Upper lobe of right lung (tissue), 1 donor: Measurements from ENCODE around the gene SLC2A3. TPM values are rescaled to one million over a fixed set of nuclear protein-coding genes. Genes with fewer than 3 reads are reported as not detected.
"Not testable (repeated sequence)": the region's sequence is repeated elsewhere in the genome, so short reads cannot be mapped to it uniquely, and the experiment has no call there.

Experiments
- ATAC-seq: fragments of 200-7000 bp; cut with Tn5 transposase; one replicate; pipeline ENCODE4 v1.9.1; 2020; ENCODE audit warnings: mild to moderate bottlenecking, moderate library complexity
- DNase-seq: peaks from one replicate; pipeline ENCODE4 v3.0.0-alpha.2; 2020
- H3K27ac ChIP-seq: fragments of 200-600 bp; one replicate; pipeline ENCODE4 v1.8.0; 2022
- H3K27me3 ChIP-seq: fragments of 200-600 bp; one replicate; pipeline ENCODE4 v1.8.0; 2022; ENCODE audit warnings: mild to moderate bottlenecking
- H3K36me3 ChIP-seq: fragments of 200-600 bp; one replicate; pipeline ENCODE4 v1.8.0; 2022
- H3K4me1 ChIP-seq: fragments of 200-600 bp; one replicate; pipeline ENCODE4 v1.8.0; 2022
- H3K4me3 ChIP-seq: fragments of 200-600 bp; one replicate; pipeline ENCODE4 v1.8.0; 2022; ENCODE audit warnings: mild to moderate bottlenecking
- H3K9me3 ChIP-seq: fragments of 200-600 bp; one replicate; pipeline ENCODE4 v1.8.0; 2022
- intact Hi-C: fragments of 100-400 bp; cut with DNase I; formaldehyde crosslinking; loops from one replicate; pipeline ENCODE4 v1.11.0; 2022
- total RNA-seq: library from RNA; stranded (reverse); fragmentation: NEBNext Ultra II Directional; extraction: Animal tissue kit (Norgen Biotek cat#: 25700); gene quantifications from one replicate; pipeline ENCODE4 v1.2.1, GENCODE V29; 2021
- TF ChIP-seq, protein P1 (sequence below): fragments of 200-600 bp; IDR thresholded peaks from one replicate; pipeline ENCODE4 v1.8.0; 2022; ENCODE audit warnings: antibody characterized with exemption
- donor health status: DM: no; HTN: yes; CAD: no; lungs with severe emphysema.

SLC2A3 gene
- total RNA-seq, 1 donor from 2014 or later: 153 TPM

- Histone ChIP-seq H3K27ac (peak overlapping the region; percentile 86), H3K9me3 (no peaks in the 10 kb centered on the region), H3K4me3 (peak overlapping the region; percentile 71), H3K36me3 (peaks cover 38% of the 10 kb centered on the region), H3K4me1 (peaks cover 13% of the 10 kb centered on the region), H3K27me3 (no peaks in the 10 kb centered on the region)
- ATAC-seq (no peak), DNase-seq (no peak)
- TF ChIP-seq, protein P1, sequence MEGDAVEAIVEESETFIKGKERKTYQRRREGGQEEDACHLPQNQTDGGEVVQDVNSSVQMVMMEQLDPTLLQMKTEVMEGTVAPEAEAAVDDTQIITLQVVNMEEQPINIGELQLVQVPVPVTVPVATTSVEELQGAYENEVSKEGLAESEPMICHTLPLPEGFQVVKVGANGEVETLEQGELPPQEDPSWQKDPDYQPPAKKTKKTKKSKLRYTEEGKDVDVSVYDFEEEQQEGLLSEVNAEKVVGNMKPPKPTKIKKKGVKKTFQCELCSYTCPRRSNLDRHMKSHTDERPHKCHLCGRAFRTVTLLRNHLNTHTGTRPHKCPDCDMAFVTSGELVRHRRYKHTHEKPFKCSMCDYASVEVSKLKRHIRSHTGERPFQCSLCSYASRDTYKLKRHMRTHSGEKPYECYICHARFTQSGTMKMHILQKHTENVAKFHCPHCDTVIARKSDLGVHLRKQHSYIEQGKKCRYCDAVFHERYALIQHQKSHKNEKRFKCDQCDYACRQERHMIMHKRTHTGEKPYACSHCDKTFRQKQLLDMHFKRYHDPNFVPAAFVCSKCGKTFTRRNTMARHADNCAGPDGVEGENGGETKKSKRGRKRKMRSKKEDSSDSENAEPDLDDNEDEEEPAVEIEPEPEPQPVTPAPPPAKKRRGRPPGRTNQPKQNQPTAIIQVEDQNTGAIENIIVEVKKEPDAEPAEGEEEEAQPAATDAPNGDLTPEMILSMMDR: no peak
- intact Hi-C loops: loop anchor here (10.0 kb wide), 1 partner anchor 61 kb away; no protein-coding TSS in a partner anchor
Observed at GRCh38 chr12:7934091-7934888, 1.7 kb downstream of the SLC2A3 start.

DNA sequence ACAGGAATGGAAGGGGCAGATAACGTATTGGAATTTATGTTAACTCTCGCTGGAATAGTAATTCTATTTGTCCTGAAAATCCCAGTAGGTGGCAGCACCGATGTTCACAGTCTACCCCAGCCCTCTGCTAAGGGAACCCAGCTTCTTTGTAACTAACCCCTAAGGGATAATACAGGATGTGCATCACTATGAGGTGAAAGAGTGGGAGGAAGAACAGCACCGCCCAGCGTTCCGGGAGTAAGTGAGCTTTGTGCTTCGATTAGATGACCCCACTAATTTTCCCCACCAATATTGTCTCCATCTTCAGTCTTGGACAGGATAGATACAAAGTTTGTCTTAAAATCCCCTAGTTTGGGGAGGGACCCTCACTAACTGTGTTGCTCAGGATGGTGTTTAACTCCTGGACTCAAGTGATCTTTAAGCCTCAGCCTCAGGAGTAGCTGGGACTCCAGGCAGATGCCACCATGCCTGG lies 2.7 kb downstream of the SLC2A3 start:
- peak; percentile 91 for ATAC-seq
- TF ChIP-seq, protein P1: peak; percentile 74
- Histone ChIP-seq H3K27ac (peak overlapping the region; percentile 86), H3K4me3 (peak overlapping the region; percentile 71), H3K4me1 (peaks cover 20% of the 10 kb centered on the region), H3K36me3 (peaks cover 48% of the 10 kb centered on the region), H3K9me3 (no peaks in the 10 kb centered on the region), H3K27me3 (no peaks in the 10 kb centered on the region)
- peak; percentile 67 for DNase-seq
- intact Hi-C loops: loop anchor here (10.0 kb wide), 1 partner anchor 62 kb away; no protein-coding TSS in a partner anchor

DNA sequence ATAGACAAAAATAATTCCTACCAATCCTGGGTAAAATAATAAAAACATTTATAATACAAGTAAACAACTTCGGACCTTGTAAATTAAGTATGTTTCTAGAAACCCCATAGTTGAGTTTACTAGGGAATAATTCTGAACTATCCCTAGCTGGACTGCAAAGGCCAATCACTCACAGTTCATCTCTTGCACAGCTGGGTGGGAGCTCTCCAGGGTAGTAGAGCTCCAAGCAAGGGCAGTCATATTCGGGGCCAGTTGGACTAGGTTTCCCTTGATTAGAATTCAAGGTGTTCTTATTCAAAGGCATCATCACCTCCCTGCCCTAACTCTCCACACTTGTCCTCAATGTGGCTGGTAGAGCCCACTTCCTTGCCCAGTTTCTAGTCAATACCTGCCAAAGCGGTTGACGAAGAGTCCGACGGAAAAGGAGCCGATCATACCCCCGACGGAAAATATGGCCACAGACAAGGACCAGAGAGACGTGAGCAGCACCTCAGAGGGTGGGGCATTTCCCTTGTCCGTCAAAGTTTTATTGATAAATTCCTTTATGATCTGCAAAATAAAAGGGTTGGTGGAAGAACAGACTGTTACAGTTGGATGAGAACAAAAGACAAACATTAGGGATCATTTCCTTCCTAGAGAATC lies 3.3 kb downstream of the SLC2A3 start:
- H3K27ac ChIP-seq: not testable (repeated sequence)
- H3K4me3 ChIP-seq: peak overlapping the region; percentile 71

DNA sequence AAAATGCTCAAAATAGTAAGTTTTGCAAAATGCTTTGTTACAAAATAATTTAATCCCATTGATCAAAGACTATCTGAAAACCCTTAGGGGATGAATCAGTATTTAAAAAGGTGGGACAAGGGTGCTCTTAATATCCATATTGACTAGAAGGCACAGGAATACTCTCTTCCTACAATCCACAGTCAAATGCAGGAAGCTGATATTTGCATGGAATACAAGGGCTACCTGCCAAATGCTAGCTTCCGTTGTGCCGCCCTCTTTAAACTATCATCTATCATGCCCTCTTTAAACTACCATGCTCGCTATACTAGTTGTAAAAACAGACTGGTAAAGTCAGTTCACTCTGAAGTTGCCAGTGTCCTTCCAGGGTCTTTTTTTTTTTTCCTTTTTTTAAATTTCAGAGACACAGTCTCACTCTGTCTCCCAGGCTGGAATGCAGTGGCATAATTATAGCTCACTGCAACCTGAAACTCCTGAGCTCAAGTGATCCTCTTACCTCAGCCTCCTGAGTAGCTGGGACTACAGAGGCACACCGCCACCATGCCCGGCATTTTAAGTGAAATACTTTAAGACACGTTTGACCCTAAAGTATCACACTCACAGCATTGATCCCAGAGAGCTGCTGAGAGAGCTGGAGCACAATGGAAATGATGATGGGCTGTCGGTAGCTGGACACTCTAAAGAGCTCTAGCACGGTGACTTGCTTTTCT lies 6.7 kb downstream of the SLC2A3 start:
- intact Hi-C loops: no loop called here

More for the DNA sequence above, 3.3 kb downstream of the SLC2A3 start:
- intact Hi-C loops: loop anchor here (10.0 kb wide), 1 partner anchor 62 kb away; no protein-coding TSS in a partner anchor
- H3K9me3 ChIP-seq, DNase-seq, H3K27me3 ChIP-seq, ATAC-seq: not testable (repeated sequence)
- peaks cover 54% of the 10 kb centered on the region for H3K36me3 ChIP-seq
- H3K4me1 ChIP-seq: peaks cover 20% of the 10 kb centered on the region

DNA sequence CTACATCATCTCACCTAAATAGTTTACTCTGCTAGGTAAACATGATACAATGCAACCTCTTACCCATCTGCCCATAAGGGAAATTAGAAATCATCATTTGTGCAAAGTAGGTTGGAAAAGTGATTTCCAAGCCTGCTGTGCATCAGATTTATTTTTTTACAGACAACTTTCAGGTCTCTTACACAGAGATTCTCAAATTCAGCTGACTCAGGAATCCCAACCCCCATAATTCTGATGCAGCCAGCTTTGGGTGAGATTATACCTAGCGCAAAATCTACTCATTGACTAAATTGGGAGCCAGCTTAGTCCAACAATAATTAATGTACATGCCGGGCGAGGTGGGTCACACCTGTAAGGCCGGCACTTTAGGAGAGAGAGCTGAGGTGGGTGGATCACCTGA lies 8.5 kb downstream of the SLC2A3 start:
- no peaks in the 10 kb centered on the region for H3K9me3 ChIP-seq
- DNase-seq (no peak), ATAC-seq (no peak)
- TF ChIP-seq, protein P1: no peak
- peaks cover 8% of the 10 kb centered on the region for H3K4me1 ChIP-seq
- intact Hi-C loops: no loop called here
- no peak overlapping the region for H3K4me3 ChIP-seq
- no peaks in the 10 kb centered on the region for H3K27me3 ChIP-seq
- no peak overlapping the region for H3K27ac ChIP-seq
- H3K36me3 ChIP-seq: peaks cover 94% of the 10 kb centered on the region

More for the DNA sequence above, 6.7 kb downstream of the SLC2A3 start:
- H3K27ac ChIP-seq: no peak overlapping the region
- peaks cover 16% of the 10 kb centered on the region for H3K4me1 ChIP-seq
- H3K36me3 ChIP-seq: peaks cover 83% of the 10 kb centered on the region
- H3K4me3 ChIP-seq: no peak overlapping the region
- TF ChIP-seq, protein P1: no peak
- no peaks in the 10 kb centered on the region for H3K9me3 ChIP-seq
- peak; percentile 12 for ATAC-seq
- DNase-seq: no peak
- no peaks in the 10 kb centered on the region for H3K27me3 ChIP-seq

GRCh38 chr12:7926068-7926666 lies 9.8 kb downstream of the SLC2A3 start:
- peaks cover 94% of the 10 kb centered on the region for H3K36me3 ChIP-seq
- H3K9me3 ChIP-seq, H3K4me1 ChIP-seq, intact Hi-C loops, H3K4me3 ChIP-seq, H3K27ac ChIP-seq, H3K27me3 ChIP-seq, DNase-seq, ATAC-seq: not testable (repeated sequence)
